ENCODE measurements around the gene CKM. TPM values are rescaled to one million over a fixed set of nuclear protein-coding genes. Genes with fewer than 3 reads are reported as not detected.

CKM gene
- total RNA-seq, 1 donor: not detected

DNA sequence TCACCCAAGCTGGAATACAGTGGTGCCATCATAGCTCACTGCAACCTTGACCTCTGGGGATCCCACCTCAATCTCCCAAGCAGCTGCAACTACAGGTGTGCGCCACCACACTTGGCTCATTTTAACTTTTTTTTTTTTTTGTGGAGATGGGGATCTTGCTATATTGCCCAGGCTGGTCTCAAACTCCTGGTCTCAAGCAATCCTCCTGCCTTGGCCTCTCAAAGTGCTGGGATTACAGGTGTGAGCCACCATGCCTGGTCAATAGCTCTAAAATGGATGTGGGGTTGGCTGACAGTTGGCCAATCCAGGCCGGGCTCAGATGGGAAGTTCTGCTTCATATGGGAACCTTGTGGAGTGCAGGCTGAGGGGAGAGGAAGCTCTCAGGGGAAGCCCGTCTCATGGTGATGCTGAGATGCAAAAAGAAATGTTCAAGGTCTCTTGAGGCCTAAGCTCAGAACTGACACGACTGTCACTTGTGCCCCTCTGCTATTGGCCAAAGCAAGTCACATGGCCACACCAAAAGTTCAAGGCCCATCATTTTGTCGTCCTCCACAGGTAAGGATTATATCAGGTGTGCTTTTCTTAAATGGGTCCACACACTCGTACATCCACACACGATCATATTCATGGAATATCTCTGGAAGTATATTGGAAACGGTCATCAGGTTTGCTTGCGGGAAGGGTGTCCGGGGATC, 11.1 kb upstream of the CKM start:
- H3K4me3 ChIP-seq (ENCODE audit: low read depth, low read length): no peak overlapping the region
- DNase-seq (ENCODE audit: low read depth): no peak
- TF ChIP-seq, protein P1, sequence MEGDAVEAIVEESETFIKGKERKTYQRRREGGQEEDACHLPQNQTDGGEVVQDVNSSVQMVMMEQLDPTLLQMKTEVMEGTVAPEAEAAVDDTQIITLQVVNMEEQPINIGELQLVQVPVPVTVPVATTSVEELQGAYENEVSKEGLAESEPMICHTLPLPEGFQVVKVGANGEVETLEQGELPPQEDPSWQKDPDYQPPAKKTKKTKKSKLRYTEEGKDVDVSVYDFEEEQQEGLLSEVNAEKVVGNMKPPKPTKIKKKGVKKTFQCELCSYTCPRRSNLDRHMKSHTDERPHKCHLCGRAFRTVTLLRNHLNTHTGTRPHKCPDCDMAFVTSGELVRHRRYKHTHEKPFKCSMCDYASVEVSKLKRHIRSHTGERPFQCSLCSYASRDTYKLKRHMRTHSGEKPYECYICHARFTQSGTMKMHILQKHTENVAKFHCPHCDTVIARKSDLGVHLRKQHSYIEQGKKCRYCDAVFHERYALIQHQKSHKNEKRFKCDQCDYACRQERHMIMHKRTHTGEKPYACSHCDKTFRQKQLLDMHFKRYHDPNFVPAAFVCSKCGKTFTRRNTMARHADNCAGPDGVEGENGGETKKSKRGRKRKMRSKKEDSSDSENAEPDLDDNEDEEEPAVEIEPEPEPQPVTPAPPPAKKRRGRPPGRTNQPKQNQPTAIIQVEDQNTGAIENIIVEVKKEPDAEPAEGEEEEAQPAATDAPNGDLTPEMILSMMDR (IDR thresholded peaks at IDR 0.05; ENCODE audit: insufficient read depth, low read length): no peak

DNA sequence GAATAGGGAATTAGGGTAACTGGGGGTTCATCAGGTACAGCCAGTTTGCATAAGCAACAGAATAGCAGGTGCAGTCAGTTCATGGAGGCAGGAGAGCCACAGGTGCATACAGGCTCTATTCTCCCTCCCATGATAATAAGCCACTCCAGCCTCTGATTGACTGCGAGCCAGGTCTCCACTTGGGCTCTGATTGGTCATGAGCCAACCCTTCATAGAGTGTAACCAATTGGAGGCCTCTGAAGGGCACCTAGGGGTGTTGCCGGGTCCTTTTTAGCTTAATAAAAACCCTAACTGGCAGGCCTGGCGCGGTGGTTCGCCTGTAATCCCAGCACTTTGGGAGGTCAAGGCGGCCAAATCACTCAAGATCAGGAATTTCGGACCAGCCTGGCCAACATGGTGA, 8.7 kb upstream of the CKM start:
- no peak overlapping the region for H3K4me3 ChIP-seq (ENCODE audit: low read depth, low read length)
- TF ChIP-seq, protein P1 (IDR thresholded peaks at IDR 0.05; ENCODE audit: insufficient read depth, low read length): no peak
- no peak for DNase-seq (ENCODE audit: low read depth)

DNA sequence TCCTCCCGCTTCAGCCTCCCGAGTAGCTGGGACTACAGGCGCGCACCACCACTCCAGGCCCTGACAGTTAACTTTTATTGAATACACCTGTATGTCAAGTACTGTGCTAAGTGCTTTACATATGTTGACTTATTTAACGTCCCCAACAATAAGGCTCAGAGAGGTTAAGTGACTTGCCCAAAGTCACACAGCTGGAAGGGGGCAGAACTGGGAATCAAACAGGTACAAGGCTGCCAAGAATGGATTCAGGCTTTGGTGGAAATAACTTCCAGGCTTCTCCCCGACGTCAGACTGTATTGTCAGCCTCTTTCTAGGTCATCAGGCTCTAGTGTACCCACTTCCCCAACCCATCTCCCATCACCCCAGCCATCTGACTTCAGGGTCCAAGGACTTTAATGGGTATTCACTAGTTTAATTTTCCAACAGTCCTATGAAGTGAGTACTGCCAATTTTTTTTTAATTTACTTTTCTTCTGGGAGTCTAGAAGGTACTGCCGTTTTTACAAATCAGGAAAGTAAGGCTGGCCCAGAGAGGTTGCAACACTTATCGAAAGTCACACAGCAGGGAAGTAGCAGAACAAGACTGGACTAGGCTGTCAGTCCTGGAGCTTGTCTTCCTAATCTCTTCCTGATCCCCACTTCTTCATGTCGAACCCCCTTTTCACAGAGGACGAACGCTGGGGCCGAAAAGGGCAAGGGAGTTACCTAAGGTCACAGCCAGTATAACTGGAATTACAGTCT, 4.9 kb upstream of the CKM start:
- TF ChIP-seq, protein P1 (IDR thresholded peaks at IDR 0.05; ENCODE audit: insufficient read depth, low read length): no peak
- H3K4me3 ChIP-seq (ENCODE audit: low read depth, low read length): no peak overlapping the region
- DNase-seq (ENCODE audit: low read depth): no peak

DNA sequence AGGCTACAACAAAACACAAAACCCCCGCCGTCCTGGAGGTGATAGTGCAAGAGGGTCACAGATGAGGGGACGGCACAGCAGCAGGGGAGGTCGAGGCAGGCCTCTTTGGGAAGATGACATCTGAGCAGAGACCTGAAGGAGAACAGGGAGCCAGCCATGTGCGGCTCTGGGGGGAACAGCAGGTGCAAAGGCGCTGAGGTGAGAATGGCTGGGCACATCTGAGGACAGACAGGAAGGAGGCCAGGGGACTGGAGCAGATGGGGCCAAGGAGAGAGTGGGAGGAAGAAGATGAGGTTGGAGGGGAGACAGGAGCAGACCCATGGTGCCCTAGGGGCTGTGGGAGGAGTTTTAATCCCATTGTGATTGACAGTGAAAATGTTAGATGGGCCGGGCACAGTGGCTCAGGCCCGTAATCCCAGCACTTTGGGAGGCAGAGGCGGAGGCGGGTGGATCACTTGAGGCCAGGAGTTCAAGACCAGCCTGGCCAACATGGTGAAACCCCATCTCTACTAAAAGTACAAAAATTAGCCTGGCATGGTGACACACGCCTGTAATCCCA, 1.8 kb upstream of the CKM start:
- no peak overlapping the region for H3K4me3 ChIP-seq (ENCODE audit: low read depth, low read length)
- no peak for DNase-seq (ENCODE audit: low read depth)
- TF ChIP-seq, protein P1 (IDR thresholded peaks at IDR 0.05; ENCODE audit: insufficient read depth, low read length): no peak

DNA sequence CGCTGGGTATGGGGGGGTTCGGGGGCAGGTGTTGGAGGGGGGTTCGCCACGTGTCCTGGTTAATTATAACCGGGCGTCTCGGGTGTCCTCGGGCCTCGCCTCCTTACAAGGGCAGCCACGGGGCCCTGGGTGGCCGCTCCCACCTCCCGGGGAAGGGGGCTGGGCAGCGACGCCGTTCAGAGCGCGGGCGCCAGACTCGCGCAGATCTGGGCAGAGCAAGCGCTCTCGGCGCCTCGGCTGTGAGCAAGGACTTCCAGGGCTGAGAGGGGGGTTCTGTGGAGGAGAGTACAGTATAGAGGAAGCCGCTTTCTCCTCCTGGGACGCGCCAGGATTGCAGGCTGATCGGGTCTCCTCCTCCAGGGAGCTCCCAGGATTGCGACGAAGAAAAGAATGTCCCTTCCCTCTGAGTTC, 1.0 kb upstream of the CKM start:
- no peak overlapping the region for H3K4me3 ChIP-seq (ENCODE audit: low read depth, low read length)
- TF ChIP-seq, protein P1 (IDR thresholded peaks at IDR 0.05; ENCODE audit: insufficient read depth, low read length): no peak
- DNase-seq (ENCODE audit: low read depth): no peak

DNA sequence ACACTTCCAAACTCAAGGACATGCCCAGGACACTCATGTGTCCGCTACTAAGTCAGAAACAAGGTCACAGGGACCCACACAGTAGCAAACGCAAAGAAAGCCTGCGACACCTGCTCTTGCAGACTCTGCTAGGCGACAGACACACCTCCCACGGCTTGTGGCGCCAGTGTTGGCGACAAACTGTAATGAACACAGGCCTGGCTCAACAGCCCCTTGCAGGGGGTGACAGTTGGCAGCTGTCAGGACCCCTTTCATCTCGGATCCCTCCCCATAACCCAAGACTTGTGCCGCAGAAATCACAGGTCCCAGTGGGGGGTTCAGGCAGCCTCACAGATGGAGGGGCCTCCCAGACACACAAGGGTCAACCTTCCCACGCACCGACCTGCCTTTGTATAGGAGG, 364 bp downstream of the CKM start:
- H3K4me3 ChIP-seq (ENCODE audit: low read depth, low read length): no peak overlapping the region
- TF ChIP-seq, protein P1 (IDR thresholded peaks at IDR 0.05; ENCODE audit: insufficient read depth, low read length): no peak

More for the DNA sequence above, 364 bp downstream of the CKM start:
- DNase-seq (ENCODE audit: low read depth): no peak

Data from fibroblast of the aortic adventitia (primary cell).